HepG2 (cell line): ENCODE data around the gene WDCP. TPM values are rescaled to one million over a fixed set of nuclear protein-coding genes. Genes with fewer than 3 reads are reported as not detected.

Experiments used
- ATAC-seq: fragments of 200-7000 bp; cut with Tn5 transposase; 3 replicates; pipeline ENCODE4 v1.9.1; 2020; ENCODE audit warnings: mild to moderate bottlenecking, moderate library complexity
- BruUV-seq: library from RNA; stranded (reverse); fragments of 400-500 nt; replicated peaks from 2 replicates; lab custom pipeline; 2021; lab: Mats Ljungman, UMichigan
- CTCF ChIA-PET: fragments of 300-600 bp; formaldehyde crosslinking; extraction: SDS; loops from one replicate; lab custom pipeline; 2021; ENCODE audit warnings: low total read pairs, inconsistent platforms, low intra/inter-chr PET ratio; lab: Yijun Ruan, JAX
- POLR2A ChIA-PET: fragments of 350-600 bp; sonication (Branson Sonifier 250); formaldehyde crosslinking; loops from one replicate; lab custom pipeline; 2020; ENCODE audit warnings: antibody characterized with exemption, inconsistent platforms; lab: Yijun Ruan, JAX
- DNase-seq: peaks from one replicate; pipeline ENCODE4 v3.0.0-alpha.2; 2015; ENCODE audit warnings: low spot score
- FAIRE-seq: peaks from 3 replicates; lab custom pipeline; 2011; peaks lifted over from hg19 to GRCh38; lab: Jason Lieb, UNC
- H2AFZ ChIP-seq: one replicate; pipeline ENCODE4 v1.6.1; 2011; ENCODE audit warnings: low read length, inconsistent platforms
- H3K27ac ChIP-seq: fragments of 300-600 bp; 3 replicates; pipeline ENCODE4 v1.8.0; 2011; ENCODE audit warnings: mixed run types, mild to moderate bottlenecking, mixed read lengths, low read length, inconsistent platforms; ENCODE audit not compliant: insufficient read depth; ENCODE audit errors: extremely low read length
- H3K27me3 ChIP-seq, 2 experiments: fragments of 200-600 bp in 1 of 2; 2 replicates in 1 of 2; 3 replicates in 1 of 2; pipeline versions ENCODE4 v1.6.0 to v1.8.0; 2011; ENCODE audit warnings: low read length in 2 of 2, mild to moderate bottlenecking in 2 of 2, moderate library complexity in 2 of 2, inconsistent platforms in 1 of 2; ENCODE audit not compliant: insufficient read depth in 2 of 2, control insufficient read depth in 1 of 2
- H3K36me3 ChIP-seq, 2 experiments: fragments of 200-600 bp in 1 of 2; replicated peaks in 1 of 2; 2 replicates in 1 of 2; 3 replicates in 1 of 2; pipeline versions ENCODE4 v1.5.1 to v1.8.0; 2011; ENCODE audit warnings: low read length in 2 of 2, inconsistent platforms in 1 of 2; ENCODE audit not compliant: insufficient read depth in 2 of 2, control insufficient read depth in 1 of 2
- H3K4me1 ChIP-seq: 2 replicates; pipeline ENCODE4 v1.5.1; 2012; ENCODE audit warnings: low read length, inconsistent platforms; ENCODE audit not compliant: insufficient read depth
- H3K4me2 ChIP-seq: 2 replicates; pipeline ENCODE4 v1.6.0; 2011; ENCODE audit warnings: low read depth, low read length, inconsistent platforms
- H3K4me3 ChIP-seq, 3 experiments: fragments of 200-600 bp in 1 of 3; sonication (generic), shearing (Covaris generic) in 1 of 3; replicated peaks in 1 of 3; 2 replicates each; pipeline ENCODE4 v1.5.1; 2011 to 2016; ENCODE audit warnings: low read length in 3 of 3, inconsistent platforms in 2 of 3, low read depth in 2 of 3, mild to moderate bottlenecking in 2 of 3, control low read depth in 1 of 3, mixed read lengths in 1 of 3; ENCODE audit not compliant: insufficient read depth in 1 of 3
- H3K79me2 ChIP-seq: one replicate; pipeline ENCODE4 v1.6.1; 2011; ENCODE audit warnings: low read length, inconsistent platforms; ENCODE audit not compliant: insufficient read depth
- H3K9ac ChIP-seq: 2 replicates; pipeline ENCODE4 v1.6.0; 2011; ENCODE audit warnings: mild to moderate bottlenecking, low read depth, low read length, inconsistent platforms; ENCODE audit not compliant: insufficient read depth
- H3K9me3 ChIP-seq: 2 replicates; pipeline ENCODE4 v1.5.1; 2012; ENCODE audit warnings: mild to moderate bottlenecking, low read length
- H4K20me1 ChIP-seq: 2 replicates; pipeline ENCODE4 v1.6.0; 2011; ENCODE audit warnings: inconsistent platforms, mild to moderate bottlenecking, low read length, moderate library complexity; ENCODE audit not compliant: insufficient read depth
- ATF7 ChIP-seq, 2 experiments: fragments of 450-650 bp in 1 of 2; sonication (generic) in 1 of 2; formaldehyde crosslinking in 1 of 2; IDR thresholded peaks; 2 replicates each; pipeline versions ENCODE4 v1.4.0 to v1.6.1; 2016 to 2020; ENCODE audit warnings: antibody characterized with exemption in 1 of 2, mild to moderate bottlenecking in 1 of 2, missing genetic modification reagents in 1 of 2
- KDM1A ChIP-seq: IDR thresholded peaks from 2 replicates; pipeline ENCODE4 v1.6.1; 2016; ENCODE audit warnings: missing compliant biosample characterization
- KLF12 ChIP-seq: sonication (generic); formaldehyde crosslinking; IDR thresholded peaks from 2 replicates; pipeline ENCODE4 v1.4.0; 2020; ENCODE audit warnings: missing genetic modification reagents, borderline replicate concordance
- SATB2 ChIP-seq: sonication (generic); formaldehyde crosslinking; IDR thresholded peaks from 2 replicates; pipeline ENCODE4 v1.5.0; 2020; ENCODE audit warnings: missing genetic modification reagents
- STAT5B ChIP-seq: sonication (generic); formaldehyde crosslinking; IDR thresholded peaks from 2 replicates; pipeline ENCODE4 v1.4.0; 2020; ENCODE audit warnings: missing genetic modification reagents
- ZNF44 ChIP-seq: sonication (generic); formaldehyde crosslinking; IDR thresholded peaks from 2 replicates; pipeline ENCODE4 v1.5.1; 2020; ENCODE audit warnings: mild to moderate bottlenecking, missing genetic modification reagents
- WGBS: methylation state at CpG from one replicate; pipeline ENCODE4 v1.1.6; 2017; ENCODE audit warnings: low lambda C conversion rate; 5-methylcytosine and 5-hydroxymethylcytosine counted together
- in situ Hi-C: cut with HindIII; loops from 2 replicates; pipeline ENCODE4 v1.10.0; 2017; ENCODE audit warnings: low pct_unique_long_range_greater_than_20kb; ENCODE audit not compliant: extremely low pct_ligation_motif_present
- intact Hi-C: fragments of 100-400 bp; cut with micrococcal nuclease; formaldehyde crosslinking; loops from one replicate; pipeline ENCODE4 v1.10.0; 2022; ENCODE audit not compliant: unreplicated experiment
- polyA plus RNA-seq, 8 experiments: library from polyadenylated mRNA; depleted of rRNA in 3 of 8; stranded (reverse) in 7 of 8; unstranded in 1 of 8; fragments of >200 nt; fragmentation: Illumina TruSeq in 4 of 8; extraction: Trizol in 4 of 8; gene quantifications; 2 replicates each; pipeline versions ENCODE4 v1.2.1 to v1.2.3, GENCODE V29; 2011 to 2016; ENCODE audit warnings: low read depth in 4 of 8, missing spikeins in 1 of 8, mixed read lengths in 1 of 8; ENCODE audit not compliant: insufficient read depth in 1 of 8
- total RNA-seq, 5 experiments: library from RNA; depleted of rRNA; stranded (reverse); fragments of >200 nt; fragmentation: Illumina TruSeq; extraction: Trizol; gene quantifications; 2 replicates each; pipeline ENCODE4 v1.2.3, GENCODE V29; 2016; ENCODE audit warnings: low read depth in 1 of 5
- TF ChIP-seq, protein P1 (sequence below): IDR thresholded peaks from 2 replicates; pipeline ENCODE4 v1.6.1; 2012; ENCODE audit warnings: low read depth, low read length, improper control_type of control experiment
- TF ChIP-seq, protein P2 (sequence below): sonication (generic); formaldehyde crosslinking; IDR thresholded peaks from 2 replicates; pipeline ENCODE4 v1.5.0; 2020; ENCODE audit warnings: missing genetic modification reagents

The WDCP gene
- total and polyA plus RNA-seq, 2 of the 13 experiments (the other 11 are each of a cell fraction or from before 2014, with no cell fraction given) = 17.4 to 22.6 TPM

DNA sequence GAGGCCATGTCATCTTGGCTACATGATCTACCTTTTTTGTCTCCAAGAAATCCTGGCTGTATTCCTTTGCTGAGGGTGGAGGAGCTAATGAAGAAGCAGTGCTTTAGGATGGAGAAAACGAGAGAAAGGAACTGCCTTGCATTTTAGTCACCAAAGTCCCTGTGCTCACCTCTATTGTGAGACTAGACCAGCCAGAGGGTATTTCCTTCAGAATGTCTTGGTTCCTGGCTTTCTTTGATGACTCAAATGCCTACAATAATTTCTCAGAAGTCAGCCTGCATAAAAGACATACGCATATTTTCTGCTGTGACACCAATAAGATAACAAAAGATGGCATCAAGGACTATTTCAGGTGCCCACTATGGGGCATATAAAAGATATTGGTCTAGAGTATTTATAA, 18.1 kb upstream of the WDCP start:
- no peak overlapping the region for H3K4me2 ChIP-seq
- ChIA-PET CTCF (no interaction called here), POLR2A (interaction anchor here (1.5 to 5.2 kb wide), 7 partner anchors 11 to 138 kb away, joined by 4 to 20 read pairs (median 9); partner anchors contain the start of genes ATAD2B, SF3B6, TP53I3 and WDCP)
- 98% methylated on average over 2 of the region's 2 CpGs for WGBS
- BruUV-seq = no TSS peak
- H3K4me3 ChIP-seq = no peak overlapping the region
- H4K20me1 ChIP-seq = no peaks in the 10 kb centered on the region
- peaks cover 17 to 56% of the 10 kb centered on the region in 2 experiments for H3K36me3 ChIP-seq
- ATAC-seq (no peak), FAIRE-seq (no peak), DNase-seq (no peak)
- no peaks in the 10 kb centered on the region for H3K9me3 ChIP-seq
- no peak for TF ChIP-seq KLF12 (CRISPR knock-in tag)
- TF ChIP-seq KDM1A (CRISPR knock-in tag) = no peak
- TF ChIP-seq STAT5B (CRISPR knock-in tag) = no peak
- peak; percentile 60 for TF ChIP-seq ATF7 (IDR thresholded peaks at IDR 0.05)
- no peak for TF ChIP-seq ATF7 (CRISPR knock-in tag; IDR thresholded peaks at IDR 0.05)
- no peak for TF ChIP-seq SATB2 (CRISPR knock-in tag)
- no peak for TF ChIP-seq ZNF44 (CRISPR knock-in tag)
- H3K9ac ChIP-seq = no peak overlapping the region
- H3K27me3 ChIP-seq = no peaks in the 10 kb centered on the region
- no peak overlapping the region for H3K27ac ChIP-seq
- intact Hi-C loops = no loop called here
- H3K4me1 ChIP-seq = no peaks in the 10 kb centered on the region
- no peaks in the 10 kb centered on the region for H3K79me2 ChIP-seq
- H2AFZ ChIP-seq = no peak overlapping the region
- in situ Hi-C loops = no loop called here

DNA sequence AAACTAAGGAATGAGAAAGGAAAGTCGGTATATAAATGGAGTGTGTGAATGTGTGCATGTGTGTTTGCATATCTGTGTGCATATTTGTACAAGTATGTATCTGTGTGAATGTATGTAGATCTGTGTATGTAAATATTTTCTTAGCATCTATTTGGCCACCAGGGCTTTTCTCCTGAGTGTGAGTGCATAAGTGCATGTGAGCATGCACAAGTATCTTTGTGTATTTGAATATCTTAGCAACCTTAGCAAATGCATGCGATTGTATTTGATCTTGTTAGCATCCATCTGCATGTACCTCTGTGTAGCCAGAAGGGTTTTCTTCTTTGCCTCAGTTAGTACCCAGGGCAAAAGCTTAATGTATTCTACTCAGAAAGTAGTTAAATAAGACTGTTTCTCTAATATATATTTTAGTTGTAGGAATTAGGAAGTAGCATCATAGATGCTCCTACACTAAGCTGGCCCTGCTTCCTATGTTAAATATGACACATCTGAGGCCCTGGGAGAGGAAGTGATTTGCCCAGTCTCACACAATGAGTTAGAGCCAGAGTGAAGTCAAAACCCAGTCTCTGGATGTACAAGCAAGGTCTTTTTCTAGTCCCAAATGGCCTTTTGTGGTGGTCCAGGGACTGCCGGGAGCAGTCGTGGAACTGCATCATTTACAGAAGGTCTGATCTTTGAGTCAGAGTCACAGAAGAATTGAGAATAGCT, 11.5 kb upstream of the WDCP start:
- Histone ChIP-seq H4K20me1 (no peaks in the 10 kb centered on the region), H3K4me3 (no peak overlapping the region), H3K27ac (no peak overlapping the region), H3K4me1 (peaks cover 7% of the 10 kb centered on the region), H3K36me3 (peaks cover 4 to 17% of the 10 kb centered on the region in 2 experiments), H3K9ac (no peak overlapping the region), H2AFZ (no peak overlapping the region), H3K9me3 (no peaks in the 10 kb centered on the region), H3K4me2 (no peak overlapping the region), H3K79me2 (no peaks in the 10 kb centered on the region), H3K27me3 (no peaks in the 10 kb centered on the region)
- ATAC-seq (no peak), DNase-seq (no peak), FAIRE-seq (no peak)
- WGBS = 93% methylated on average over 4 of the region's 4 CpGs
- ChIA-PET CTCF (interaction anchor here (3.8 kb wide), 1 partner anchor 37 kb away, joined by 37 read pairs; no protein-coding TSS in a partner anchor), POLR2A (interaction anchor here (1.1 to 1.6 kb wide), 3 partner anchors 11 to 43 kb away, joined by 4 to 6 read pairs (median 6); partner anchors contain the start of genes TP53I3 and WDCP)
- no TSS peak for BruUV-seq
- in situ Hi-C loops = no loop called here
- TF ChIP-seq, protein P1, sequence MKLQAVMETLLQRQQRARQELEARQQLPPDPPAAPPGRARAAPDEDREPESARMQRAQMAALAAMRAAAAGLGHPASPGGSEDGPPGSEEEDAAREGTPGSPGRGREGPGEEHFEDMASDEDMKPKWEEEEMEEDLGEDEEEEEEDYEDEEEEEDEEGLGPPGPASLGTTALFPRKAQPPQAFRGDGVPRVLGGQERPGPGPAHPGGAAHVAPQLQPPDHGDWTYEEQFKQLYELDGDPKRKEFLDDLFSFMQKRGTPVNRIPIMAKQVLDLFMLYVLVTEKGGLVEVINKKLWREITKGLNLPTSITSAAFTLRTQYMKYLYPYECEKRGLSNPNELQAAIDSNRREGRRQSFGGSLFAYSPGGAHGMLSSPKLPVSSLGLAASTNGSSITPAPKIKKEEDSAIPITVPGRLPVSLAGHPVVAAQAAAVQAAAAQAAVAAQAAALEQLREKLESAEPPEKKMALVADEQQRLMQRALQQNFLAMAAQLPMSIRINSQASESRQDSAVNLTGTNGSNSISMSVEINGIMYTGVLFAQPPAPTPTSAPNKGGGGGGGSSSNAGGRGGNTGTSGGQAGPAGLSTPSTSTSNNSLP = 0 out of 2 replicates have a peak, but pooled peaks have one; percentile 2
- TF ChIP-seq, protein P2, sequence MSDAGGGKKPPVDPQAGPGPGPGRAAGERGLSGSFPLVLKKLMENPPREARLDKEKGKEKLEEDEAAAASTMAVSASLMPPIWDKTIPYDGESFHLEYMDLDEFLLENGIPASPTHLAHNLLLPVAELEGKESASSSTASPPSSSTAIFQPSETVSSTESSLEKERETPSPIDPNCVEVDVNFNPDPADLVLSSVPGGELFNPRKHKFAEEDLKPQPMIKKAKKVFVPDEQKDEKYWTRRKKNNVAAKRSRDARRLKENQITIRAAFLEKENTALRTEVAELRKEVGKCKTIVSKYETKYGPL (CRISPR knock-in tag) = no peak
- intact Hi-C loops = no loop called here
